ENCODE data around the gene YIPF1. TPM values are rescaled to one million over a fixed set of nuclear protein-coding genes. Genes with fewer than 3 reads are reported as not detected.

YIPF1 gene
- polyA plus RNA-seq, 1 experiment = 40.2 TPM

DNA sequence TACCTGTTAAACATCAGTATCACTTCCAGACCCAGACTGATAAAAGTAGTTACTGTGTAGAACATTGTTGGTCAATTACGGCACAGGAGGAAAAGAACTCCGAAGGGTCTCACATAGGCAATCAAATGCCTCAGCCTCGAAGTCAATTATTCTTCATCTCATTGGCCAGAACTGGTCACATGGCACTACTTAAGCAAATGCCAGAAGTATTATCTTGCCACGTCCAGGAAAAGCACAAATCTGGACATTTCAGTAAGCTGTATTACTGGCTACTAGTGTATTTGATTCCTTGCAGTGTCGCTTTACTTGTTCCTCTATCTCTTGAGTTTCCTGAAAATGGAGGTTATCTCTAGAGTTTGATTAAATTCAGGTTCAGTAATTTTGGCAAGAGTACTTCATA lies 28.7 kb upstream of the YIPF1 start:
- POLR2A ChIA-PET = no interaction called here
- Histone ChIP-seq H3K27me3 (ENCODE audit: control insufficient read depth, insufficient read depth, low read length) (no peaks in the 10 kb centered on the region), H3K4me3 (ENCODE audit: low read depth, low read length) (no peak overlapping the region), H3K36me3 (ENCODE audit: control insufficient read depth, insufficient read depth, low read length) (peaks cover 4% of the 10 kb centered on the region)
- TF ChIP-seq, protein P1, sequence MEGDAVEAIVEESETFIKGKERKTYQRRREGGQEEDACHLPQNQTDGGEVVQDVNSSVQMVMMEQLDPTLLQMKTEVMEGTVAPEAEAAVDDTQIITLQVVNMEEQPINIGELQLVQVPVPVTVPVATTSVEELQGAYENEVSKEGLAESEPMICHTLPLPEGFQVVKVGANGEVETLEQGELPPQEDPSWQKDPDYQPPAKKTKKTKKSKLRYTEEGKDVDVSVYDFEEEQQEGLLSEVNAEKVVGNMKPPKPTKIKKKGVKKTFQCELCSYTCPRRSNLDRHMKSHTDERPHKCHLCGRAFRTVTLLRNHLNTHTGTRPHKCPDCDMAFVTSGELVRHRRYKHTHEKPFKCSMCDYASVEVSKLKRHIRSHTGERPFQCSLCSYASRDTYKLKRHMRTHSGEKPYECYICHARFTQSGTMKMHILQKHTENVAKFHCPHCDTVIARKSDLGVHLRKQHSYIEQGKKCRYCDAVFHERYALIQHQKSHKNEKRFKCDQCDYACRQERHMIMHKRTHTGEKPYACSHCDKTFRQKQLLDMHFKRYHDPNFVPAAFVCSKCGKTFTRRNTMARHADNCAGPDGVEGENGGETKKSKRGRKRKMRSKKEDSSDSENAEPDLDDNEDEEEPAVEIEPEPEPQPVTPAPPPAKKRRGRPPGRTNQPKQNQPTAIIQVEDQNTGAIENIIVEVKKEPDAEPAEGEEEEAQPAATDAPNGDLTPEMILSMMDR (IDR thresholded peaks at IDR 0.05; ENCODE audit: insufficient read depth, low read depth, low read length) = no peak
- CTCF ChIA-PET = no interaction called here
- no peak for DNase-seq (ENCODE audit: low read depth)

DNA sequence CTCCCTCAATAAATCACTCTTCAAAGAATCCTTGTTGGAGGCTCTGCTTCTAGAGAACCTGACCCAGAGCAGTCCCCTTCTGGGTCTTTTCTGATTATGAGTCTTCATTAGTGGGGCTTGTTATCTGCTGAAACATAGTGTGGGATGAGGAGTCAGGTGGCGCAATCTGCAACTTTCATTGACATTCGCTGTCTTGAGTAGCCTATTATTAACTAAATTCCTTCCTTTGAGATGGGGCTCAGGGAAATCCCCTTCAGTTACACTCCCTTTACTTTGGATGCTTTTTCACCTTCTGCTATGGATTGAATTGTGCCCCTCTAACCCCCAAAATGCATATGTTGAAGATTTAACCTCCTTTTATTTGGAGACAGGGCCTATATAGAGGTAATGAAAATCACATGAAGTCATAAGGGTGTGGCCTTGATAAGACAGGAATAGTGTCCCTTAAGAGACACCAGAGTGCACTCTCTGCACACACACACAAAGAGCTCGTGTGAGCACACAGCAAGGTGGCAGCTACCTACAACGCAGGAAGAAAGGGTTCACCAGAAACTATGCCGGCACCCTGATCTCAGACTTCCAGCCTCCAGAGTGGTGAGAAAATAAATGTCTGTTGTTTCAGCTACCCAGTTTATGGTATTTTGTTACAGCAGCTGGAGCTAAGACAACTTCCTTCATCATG lies 23.9 kb upstream of the YIPF1 start:
- CTCF ChIA-PET = interaction anchor here (1.1 to 1.6 kb wide), 2 partner anchors 11 to 45 kb away, joined by 3 read pairs; no protein-coding TSS in a partner anchor
- no peak for DNase-seq (ENCODE audit: low read depth)
- peaks cover 2% of the 10 kb centered on the region for H3K36me3 ChIP-seq (ENCODE audit: control insufficient read depth, insufficient read depth, low read length)
- POLR2A ChIA-PET = no interaction called here
- H3K4me3 ChIP-seq (ENCODE audit: low read depth, low read length) = no peak overlapping the region
- H3K27me3 ChIP-seq (ENCODE audit: control insufficient read depth, insufficient read depth, low read length) = no peaks in the 10 kb centered on the region
- TF ChIP-seq, protein P1 (IDR thresholded peaks at IDR 0.05; ENCODE audit: insufficient read depth, low read depth, low read length) = no peak

DNA sequence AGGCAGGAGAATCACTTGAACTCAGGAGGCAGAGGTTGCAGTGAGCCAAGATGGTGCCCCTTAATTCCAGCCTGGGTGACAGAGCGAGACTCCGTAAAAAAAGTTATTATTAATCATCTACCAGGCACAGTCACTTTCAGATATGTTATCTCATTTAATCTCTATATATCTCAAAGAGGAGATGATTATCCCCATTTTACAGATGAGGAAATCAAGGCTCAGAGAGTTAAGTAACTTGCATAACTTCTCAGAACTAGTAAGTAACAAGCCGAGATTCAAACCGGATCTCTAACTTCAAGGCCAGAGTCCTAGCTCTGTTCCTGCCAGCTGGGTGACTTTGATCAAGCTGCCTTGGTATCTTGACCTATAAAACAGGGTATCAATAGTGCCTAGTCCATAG lies 21.8 kb upstream of the YIPF1 start:
- no peak for DNase-seq (ENCODE audit: low read depth)
- H3K36me3 ChIP-seq (ENCODE audit: control insufficient read depth, insufficient read depth, low read length) = peaks cover 2% of the 10 kb centered on the region
- H3K4me3 ChIP-seq (ENCODE audit: low read depth, low read length) = no peak overlapping the region
- H3K27me3 ChIP-seq (ENCODE audit: control insufficient read depth, insufficient read depth, low read length) = no peaks in the 10 kb centered on the region
- TF ChIP-seq, protein P1 (IDR thresholded peaks at IDR 0.05; ENCODE audit: insufficient read depth, low read depth, low read length) = no peak
- CTCF ChIA-PET = interaction anchor here (1.9 kb wide), 1 partner anchor 9 kb away, joined by 5 read pairs; no protein-coding TSS in a partner anchor
- POLR2A ChIA-PET = no interaction called here

DNA sequence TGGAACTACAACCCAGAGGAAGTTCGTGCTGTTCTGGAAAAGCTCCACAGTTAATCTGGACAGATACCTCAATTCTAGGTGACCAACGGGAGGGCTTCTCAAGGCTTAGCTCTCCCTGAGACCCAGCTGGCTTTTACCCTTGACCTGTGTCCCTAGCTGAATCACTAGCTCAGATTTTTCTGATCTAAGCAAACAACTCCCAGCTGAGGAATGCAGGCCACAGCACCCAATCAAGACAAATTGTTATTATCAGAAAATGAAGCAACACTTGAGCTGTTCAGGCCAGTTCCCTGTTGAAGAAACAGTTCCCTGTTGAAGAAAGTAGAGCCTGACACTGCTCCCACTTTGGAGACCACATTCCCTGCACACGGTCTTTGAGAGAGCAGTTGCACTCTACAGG lies 20.3 kb upstream of the YIPF1 start:
- H3K36me3 ChIP-seq (ENCODE audit: control insufficient read depth, insufficient read depth, low read length) = peaks cover 2% of the 10 kb centered on the region
- no peak for DNase-seq (ENCODE audit: low read depth)
- TF ChIP-seq, protein P1 (IDR thresholded peaks at IDR 0.05; ENCODE audit: insufficient read depth, low read depth, low read length) = no peak
- H3K4me3 ChIP-seq (ENCODE audit: low read depth, low read length) = no peak overlapping the region
- CTCF ChIA-PET = interaction anchor here (0.7 to 1.9 kb wide), 4 partner anchors 10 to 142 kb away, joined by 3 to 5 read pairs (median 4); no protein-coding TSS in a partner anchor
- H3K27me3 ChIP-seq (ENCODE audit: control insufficient read depth, insufficient read depth, low read length) = no peaks in the 10 kb centered on the region
- POLR2A ChIA-PET = interaction anchor here (0.6 kb wide), 1 partner anchor 24 kb away, joined by 3 read pairs; no protein-coding TSS in a partner anchor

DNA sequence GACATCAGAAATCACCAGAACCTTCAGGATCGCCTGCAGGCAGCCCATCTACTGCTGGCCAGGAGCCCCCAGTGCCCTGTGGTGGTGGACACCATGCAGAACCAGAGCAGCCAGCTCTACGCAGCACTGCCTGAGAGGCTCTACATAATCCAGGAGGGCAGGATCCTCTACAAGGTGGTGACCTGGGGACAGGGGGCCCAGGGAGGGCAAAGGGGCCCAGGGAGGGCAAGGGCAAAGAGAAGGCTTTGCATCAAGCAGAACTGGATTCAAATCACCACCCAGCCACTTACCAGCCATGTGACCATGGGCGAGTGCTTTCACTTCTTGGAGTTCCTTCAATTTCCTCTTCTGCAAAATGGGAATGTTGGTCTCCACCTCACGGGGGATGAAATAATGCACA lies 16.5 kb upstream of the YIPF1 start:
- TF ChIP-seq, protein P1 (IDR thresholded peaks at IDR 0.05; ENCODE audit: insufficient read depth, low read depth, low read length) = no peak
- Histone ChIP-seq H3K36me3 (ENCODE audit: control insufficient read depth, insufficient read depth, low read length) (no peaks in the 10 kb centered on the region), H3K4me3 (ENCODE audit: low read depth, low read length) (no peak overlapping the region), H3K27me3 (ENCODE audit: control insufficient read depth, insufficient read depth, low read length) (no peaks in the 10 kb centered on the region)
- POLR2A ChIA-PET = no interaction called here
- no peak for DNase-seq (ENCODE audit: low read depth)
- CTCF ChIA-PET = interaction anchor here (1.4 kb wide), 1 partner anchor 13 kb away, joined by 3 read pairs; no protein-coding TSS in a partner anchor
